A549 treated with GW870086 at 1 μM for 4 hours (cell line): ENCODE results near the gene IL1RL1. TPM values are rescaled to one million over a fixed set of nuclear protein-coding genes. Genes with fewer than 3 reads are reported as not detected.

Experiments used
- total RNA-seq: library from RNA; stranded (reverse); fragments of 200-300 nt; extraction: Qiagen RNA extraction; gene quantifications from 5 replicates; pipeline ENCODE4 v1.2.3, GENCODE V29; 2022; ENCODE audit warnings: low read depth

Gene IL1RL1
- 0.53 to 1.4 TPM (median 0.83 TPM) in 5 replicates for total RNA-seq

GRCh38 chr2:102310964-102311640 lies at the start of gene IL1RL1:
IL1RL1 (plus strand) TSS chr2:102311563; CDS start chr2:102338265, 26,702 bp downstream.

DNA sequence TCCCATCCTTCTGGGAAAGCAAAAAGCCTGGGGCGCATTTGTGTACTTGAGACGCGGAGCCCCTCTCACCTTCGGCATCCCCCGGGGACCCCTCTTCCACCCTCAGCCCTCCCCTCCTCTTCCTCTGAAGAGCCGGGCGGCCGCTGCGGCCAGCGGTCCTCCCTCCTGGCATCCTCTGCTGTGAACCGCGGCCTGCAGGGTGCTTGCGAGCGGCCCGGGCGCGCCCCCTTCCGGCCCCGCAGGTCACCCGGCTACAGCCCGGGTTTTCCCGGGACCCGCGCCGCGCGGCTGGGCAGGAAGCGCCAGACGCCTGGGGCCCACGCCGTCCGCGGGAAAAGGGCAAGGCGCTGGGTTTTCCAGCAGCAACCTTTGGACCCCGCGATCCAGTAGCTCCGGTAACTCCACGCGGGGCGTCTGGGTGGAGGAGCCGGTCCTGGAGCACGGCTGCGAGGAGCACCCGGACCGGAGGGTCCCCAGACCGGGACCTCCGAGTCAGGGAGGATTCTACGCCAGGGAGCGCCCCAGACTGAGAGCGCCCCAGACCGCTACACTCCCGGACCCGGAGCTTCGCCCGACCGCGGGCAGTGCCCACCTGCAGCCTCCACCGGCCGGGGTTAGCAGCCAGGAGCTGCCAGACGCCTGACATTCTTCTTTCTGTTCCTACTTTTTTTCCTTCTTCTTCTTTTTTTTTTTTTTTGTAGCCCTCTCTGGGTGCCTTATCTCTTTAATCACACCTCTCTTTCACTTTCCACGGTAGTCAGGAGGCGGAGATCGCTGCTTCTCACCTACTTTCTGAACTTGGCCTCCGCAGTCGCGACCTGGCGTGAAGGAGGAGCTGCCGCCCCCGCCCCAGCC lies 44.4 kb downstream of the IL1RL1 start, which contains the start of gene IL18R1:
Gene IL18R1 (plus strand): TSS at position 271 of the 855 bp plus-strand sequence. CDS start 6,865 bp downstream, outside the sequence.

Other genes with a start within 250 kb of the IL1RL1 start
- gene IL1R1, start 168.8 kb upstream of the IL1RL1 start, total RNA-seq = 24.1 to 37.2 TPM (median 32.8 TPM) in 5 replicates
- gene IL1RL2, start 124.5 kb upstream of the IL1RL1 start, total RNA-seq = 0.05 TPM in 1 of 5 replicates, not detected in the others
- gene IL18R1, start 44.2 kb downstream of the IL1RL1 start, total RNA-seq = 0.69 to 1.3 TPM (median 0.79 TPM) in 5 replicates
- 0.09 TPM in 1 of 5 replicates, not detected in the others for gene IL18RAP, start 111.6 kb downstream of the IL1RL1 start, total RNA-seq
- not detected in 5 replicates for gene SLC9A4, start 161.7 kb downstream of the IL1RL1 start, total RNA-seq